K562 (cell line): ENCODE measurements around the gene PSMC3IP. TPM values are rescaled to one million over a fixed set of nuclear protein-coding genes. Genes with fewer than 3 reads are reported as not detected.
A peak's percentile ranks its signal among the peaks of the same experiment; 100 is the strongest.

Source experiments
- ELF4 ChIP-seq: fragments of 450-650 bp; formaldehyde crosslinking; IDR thresholded peaks from 2 replicates; pipeline ENCODE4 v1.4.0; 2022; ENCODE audit warnings: missing genetic modification characterization
- ESRRB ChIP-seq: fragments of 250-450 bp; sonication (Bioruptor Pico); IDR thresholded peaks from 2 replicates; pipeline ENCODE4 v1.5.0; 2020; ENCODE audit warnings: mild to moderate bottlenecking, moderate library complexity, borderline replicate concordance
- ETS2 ChIP-seq: IDR thresholded peaks from 2 replicates; pipeline ENCODE4 v1.6.1; 2016; ENCODE audit warnings: borderline replicate concordance, missing genetic modification characterization, mild to moderate bottlenecking, moderate library complexity, missing compliant biosample characterization; ENCODE audit not compliant: poor library complexity, severe bottlenecking
- GTF2E2 ChIP-seq: fragments of 200-800 bp; sonication (Bioruptor generic); IDR thresholded peaks from 2 replicates; pipeline ENCODE4 v1.6.1; 2016; ENCODE audit warnings: missing genetic modification characterization, missing compliant biosample characterization
- IRF2 ChIP-seq: sonication (generic); formaldehyde crosslinking; IDR thresholded peaks from 2 replicates; pipeline ENCODE4 v1.8.1; 2022; ENCODE audit warnings: mild to moderate bottlenecking, missing genetic modification reagents
- NRF1 ChIP-seq, 2 experiments: fragments of 450-650 bp; IDR thresholded peaks in 1 of 2; conservative IDR thresholded peaks in 1 of 2; 2 replicates each; pipeline ENCODE4 v1.6.1; 2014; ENCODE audit warnings: mild to moderate bottlenecking in 2 of 2
- PRMT5 ChIP-seq: sonication (generic); formaldehyde crosslinking; IDR thresholded peaks from 2 replicates; pipeline ENCODE4 v1.5.0; 2020; ENCODE audit warnings: missing genetic modification reagents
- RFX5 ChIP-seq: IDR thresholded peaks from 2 replicates; pipeline ENCODE4 v1.6.1; 2011; ENCODE audit warnings: low read depth, mild to moderate bottlenecking, improper control_type of control experiment, low read length
- SIN3B ChIP-seq: fragments of 450-650 bp; IDR thresholded peaks from 2 replicates; pipeline ENCODE4 v1.6.1; 2017; ENCODE audit warnings: low read depth, mild to moderate bottlenecking, moderate library complexity
- ZNF146 ChIP-seq: IDR thresholded peaks from one replicate; pipeline ENCODE4 v1.6.1; 2018; ENCODE audit warnings: missing compliant biosample characterization; ENCODE audit not compliant: unreplicated experiment
- ZNF668 ChIP-seq: fragments of 250-450 bp; sonication (Bioruptor Pico); IDR thresholded peaks from 2 replicates; pipeline ENCODE4 v1.8.0; 2022; ENCODE audit warnings: mild to moderate bottlenecking, inconsistent platforms
- polyA plus RNA-seq, 8 experiments: library from polyadenylated mRNA; depleted of rRNA in 4 of 8; stranded (reverse) in 5 of 8; unstranded in 3 of 8; fragments of >200 nt; fragmentation: Nextera tagmentation in 2 of 8; fragmentation: Illumina TruSeq in 1 of 8; extraction: Ambion mirVana in 2 of 8; extraction: Trizol in 1 of 8; gene quantifications; 2 replicates each; pipeline versions ENCODE4 v1.2.1 to v1.2.3, GENCODE V29; 2011 to 2014; ENCODE audit warnings: inconsistent platforms in 1 of 8, missing spikeins in 1 of 8
- total RNA-seq, 7 experiments: library from RNA; depleted of rRNA in 6 of 7; stranded (reverse); fragments of >200 nt in 6 of 7; fragmentation: Illumina TruSeq in 2 of 7; extraction: Trizol in 2 of 7; gene quantifications; 2 replicates each; pipeline versions ENCODE4 v1.2.1 to v1.2.3, GENCODE V29; 2011 to 2021; ENCODE audit warnings: low replicate concordance in 1 of 7
- TF ChIP-seq, protein P1 (sequence below): fragments of 200-400 bp; formaldehyde crosslinking; IDR thresholded peaks from 2 replicates; pipeline ENCODE4 v1.6.1; 2017; ENCODE audit warnings: mild to moderate bottlenecking, low read depth, low read length, moderate library complexity
- TF ChIP-seq, protein P2 (sequence below): fragments of 150-350 bp; conservative IDR thresholded peaks from 2 replicates; pipeline ENCODE4 v1.6.1; 2014; ENCODE audit warnings: low read length
- TF ChIP-seq, protein P3 (sequence below): fragments of 250-450 bp; sonication (Bioruptor Pico); IDR thresholded peaks from 2 replicates; pipeline ENCODE4 v1.5.1; 2021; ENCODE audit warnings: mild to moderate bottlenecking
- TF ChIP-seq, protein P4 (sequence below): sonication (generic); formaldehyde crosslinking; IDR thresholded peaks from 2 replicates; pipeline ENCODE4 v1.8.0; 2022; ENCODE audit warnings: mild to moderate bottlenecking, missing genetic modification reagents
- TF ChIP-seq, protein P5 (sequence below): fragments of 200-800 bp; sonication (Bioruptor generic); IDR thresholded peaks from 2 replicates; pipeline ENCODE4 v1.6.1; 2017; ENCODE audit warnings: missing genetic modification characterization, missing compliant biosample characterization

The PSMC3IP gene
- total and polyA plus RNA-seq, 9 of the 15 experiments (the other 6 are each of a cell fraction or from before 2014, with no cell fraction given), result 13.8 to 65.6 (median 32.8) TPM

DNA sequence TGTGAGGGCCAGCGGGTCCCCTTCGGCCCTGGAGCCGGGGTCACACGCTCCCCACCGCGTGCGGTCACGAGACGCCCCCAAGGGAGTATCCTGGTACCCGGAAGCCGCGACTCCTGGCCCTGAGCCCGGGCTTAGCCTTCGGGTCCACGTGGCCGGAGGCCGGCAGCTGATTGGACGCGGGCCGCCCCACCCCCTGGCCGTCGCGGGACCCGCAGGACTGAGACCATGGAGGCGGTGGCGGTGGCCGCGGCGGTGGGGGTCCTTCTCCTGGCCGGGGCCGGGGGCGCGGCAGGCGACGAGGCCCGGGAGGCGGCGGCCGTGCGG lies 41.5 kb downstream of the PSMC3IP start, which contains the start of gene NAGLU (continued):
- TF ChIP-seq ZNF668 (CRISPR knock-in tag) (no peak), GTF2E2 (tag) (peak; percentile 79; the same call in 1 of the 2 replicates), ESRRB (CRISPR knock-in tag) (no peak), PRMT5 (no peak), ELF4 (CRISPR knock-in tag) (no peak), IRF2 (CRISPR knock-in tag) (no peak), NRF1 (conservative IDR thresholded peaks at IDR 0.05 in 1 of 2, IDR thresholded peaks at IDR 0.05 in 1 of 2) (no peak), RFX5 (no peak), SIN3B (no peak), ETS2 (tag) (no peak), ZNF146 (CRISPR knock-in tag) (no peak)
- TF ChIP-seq, protein P1, sequence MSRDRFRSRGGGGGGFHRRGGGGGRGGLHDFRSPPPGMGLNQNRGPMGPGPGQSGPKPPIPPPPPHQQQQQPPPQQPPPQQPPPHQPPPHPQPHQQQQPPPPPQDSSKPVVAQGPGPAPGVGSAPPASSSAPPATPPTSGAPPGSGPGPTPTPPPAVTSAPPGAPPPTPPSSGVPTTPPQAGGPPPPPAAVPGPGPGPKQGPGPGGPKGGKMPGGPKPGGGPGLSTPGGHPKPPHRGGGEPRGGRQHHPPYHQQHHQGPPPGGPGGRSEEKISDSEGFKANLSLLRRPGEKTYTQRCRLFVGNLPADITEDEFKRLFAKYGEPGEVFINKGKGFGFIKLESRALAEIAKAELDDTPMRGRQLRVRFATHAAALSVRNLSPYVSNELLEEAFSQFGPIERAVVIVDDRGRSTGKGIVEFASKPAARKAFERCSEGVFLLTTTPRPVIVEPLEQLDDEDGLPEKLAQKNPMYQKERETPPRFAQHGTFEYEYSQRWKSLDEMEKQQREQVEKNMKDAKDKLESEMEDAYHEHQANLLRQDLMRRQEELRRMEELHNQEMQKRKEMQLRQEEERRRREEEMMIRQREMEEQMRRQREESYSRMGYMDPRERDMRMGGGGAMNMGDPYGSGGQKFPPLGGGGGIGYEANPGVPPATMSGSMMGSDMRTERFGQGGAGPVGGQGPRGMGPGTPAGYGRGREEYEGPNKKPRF, result no peak
- TF ChIP-seq, protein P2, sequence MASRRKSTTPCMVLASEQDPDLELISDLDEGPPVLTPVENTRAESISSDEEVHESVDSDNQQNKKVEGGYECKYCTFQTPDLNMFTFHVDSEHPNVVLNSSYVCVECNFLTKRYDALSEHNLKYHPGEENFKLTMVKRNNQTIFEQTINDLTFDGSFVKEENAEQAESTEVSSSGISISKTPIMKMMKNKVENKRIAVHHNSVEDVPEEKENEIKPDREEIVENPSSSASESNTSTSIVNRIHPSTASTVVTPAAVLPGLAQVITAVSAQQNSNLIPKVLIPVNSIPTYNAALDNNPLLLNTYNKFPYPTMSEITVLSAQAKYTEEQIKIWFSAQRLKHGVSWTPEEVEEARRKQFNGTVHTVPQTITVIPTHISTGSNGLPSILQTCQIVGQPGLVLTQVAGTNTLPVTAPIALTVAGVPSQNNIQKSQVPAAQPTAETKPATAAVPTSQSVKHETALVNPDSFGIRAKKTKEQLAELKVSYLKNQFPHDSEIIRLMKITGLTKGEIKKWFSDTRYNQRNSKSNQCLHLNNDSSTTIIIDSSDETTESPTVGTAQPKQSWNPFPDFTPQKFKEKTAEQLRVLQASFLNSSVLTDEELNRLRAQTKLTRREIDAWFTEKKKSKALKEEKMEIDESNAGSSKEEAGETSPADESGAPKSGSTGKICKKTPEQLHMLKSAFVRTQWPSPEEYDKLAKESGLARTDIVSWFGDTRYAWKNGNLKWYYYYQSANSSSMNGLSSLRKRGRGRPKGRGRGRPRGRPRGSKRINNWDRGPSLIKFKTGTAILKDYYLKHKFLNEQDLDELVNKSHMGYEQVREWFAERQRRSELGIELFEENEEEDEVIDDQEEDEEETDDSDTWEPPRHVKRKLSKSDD, result no peak
- TF ChIP-seq, protein P3, sequence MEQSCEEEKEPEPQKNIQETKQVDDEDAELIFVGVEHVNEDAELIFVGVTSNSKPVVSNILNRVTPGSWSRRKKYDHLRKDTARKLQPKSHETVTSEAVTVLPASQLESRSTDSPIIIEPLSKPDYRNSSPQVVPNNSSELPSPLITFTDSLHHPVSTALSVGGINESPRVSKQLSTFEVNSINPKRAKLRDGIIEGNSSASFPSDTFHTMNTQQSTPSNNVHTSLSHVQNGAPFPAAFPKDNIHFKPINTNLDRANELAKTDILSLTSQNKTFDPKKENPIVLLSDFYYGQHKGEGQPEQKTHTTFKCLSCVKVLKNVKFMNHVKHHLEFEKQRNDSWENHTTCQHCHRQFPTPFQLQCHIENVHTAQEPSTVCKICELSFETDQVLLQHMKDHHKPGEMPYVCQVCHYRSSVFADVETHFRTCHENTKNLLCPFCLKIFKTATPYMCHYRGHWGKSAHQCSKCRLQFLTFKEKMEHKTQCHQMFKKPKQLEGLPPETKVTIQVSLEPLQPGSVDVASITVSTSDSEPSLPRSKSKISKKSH (CRISPR knock-in tag), result no peak
- TF ChIP-seq, protein P4, sequence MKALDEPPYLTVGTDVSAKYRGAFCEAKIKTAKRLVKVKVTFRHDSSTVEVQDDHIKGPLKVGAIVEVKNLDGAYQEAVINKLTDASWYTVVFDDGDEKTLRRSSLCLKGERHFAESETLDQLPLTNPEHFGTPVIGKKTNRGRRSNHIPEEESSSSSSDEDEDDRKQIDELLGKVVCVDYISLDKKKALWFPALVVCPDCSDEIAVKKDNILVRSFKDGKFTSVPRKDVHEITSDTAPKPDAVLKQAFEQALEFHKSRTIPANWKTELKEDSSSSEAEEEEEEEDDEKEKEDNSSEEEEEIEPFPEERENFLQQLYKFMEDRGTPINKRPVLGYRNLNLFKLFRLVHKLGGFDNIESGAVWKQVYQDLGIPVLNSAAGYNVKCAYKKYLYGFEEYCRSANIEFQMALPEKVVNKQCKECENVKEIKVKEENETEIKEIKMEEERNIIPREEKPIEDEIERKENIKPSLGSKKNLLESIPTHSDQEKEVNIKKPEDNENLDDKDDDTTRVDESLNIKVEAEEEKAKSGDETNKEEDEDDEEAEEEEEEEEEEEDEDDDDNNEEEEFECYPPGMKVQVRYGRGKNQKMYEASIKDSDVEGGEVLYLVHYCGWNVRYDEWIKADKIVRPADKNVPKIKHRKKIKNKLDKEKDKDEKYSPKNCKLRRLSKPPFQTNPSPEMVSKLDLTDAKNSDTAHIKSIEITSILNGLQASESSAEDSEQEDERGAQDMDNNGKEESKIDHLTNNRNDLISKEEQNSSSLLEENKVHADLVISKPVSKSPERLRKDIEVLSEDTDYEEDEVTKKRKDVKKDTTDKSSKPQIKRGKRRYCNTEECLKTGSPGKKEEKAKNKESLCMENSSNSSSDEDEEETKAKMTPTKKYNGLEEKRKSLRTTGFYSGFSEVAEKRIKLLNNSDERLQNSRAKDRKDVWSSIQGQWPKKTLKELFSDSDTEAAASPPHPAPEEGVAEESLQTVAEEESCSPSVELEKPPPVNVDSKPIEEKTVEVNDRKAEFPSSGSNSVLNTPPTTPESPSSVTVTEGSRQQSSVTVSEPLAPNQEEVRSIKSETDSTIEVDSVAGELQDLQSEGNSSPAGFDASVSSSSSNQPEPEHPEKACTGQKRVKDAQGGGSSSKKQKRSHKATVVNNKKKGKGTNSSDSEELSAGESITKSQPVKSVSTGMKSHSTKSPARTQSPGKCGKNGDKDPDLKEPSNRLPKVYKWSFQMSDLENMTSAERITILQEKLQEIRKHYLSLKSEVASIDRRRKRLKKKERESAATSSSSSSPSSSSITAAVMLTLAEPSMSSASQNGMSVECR (CRISPR knock-in tag), result no peak
- TF ChIP-seq, protein P5, sequence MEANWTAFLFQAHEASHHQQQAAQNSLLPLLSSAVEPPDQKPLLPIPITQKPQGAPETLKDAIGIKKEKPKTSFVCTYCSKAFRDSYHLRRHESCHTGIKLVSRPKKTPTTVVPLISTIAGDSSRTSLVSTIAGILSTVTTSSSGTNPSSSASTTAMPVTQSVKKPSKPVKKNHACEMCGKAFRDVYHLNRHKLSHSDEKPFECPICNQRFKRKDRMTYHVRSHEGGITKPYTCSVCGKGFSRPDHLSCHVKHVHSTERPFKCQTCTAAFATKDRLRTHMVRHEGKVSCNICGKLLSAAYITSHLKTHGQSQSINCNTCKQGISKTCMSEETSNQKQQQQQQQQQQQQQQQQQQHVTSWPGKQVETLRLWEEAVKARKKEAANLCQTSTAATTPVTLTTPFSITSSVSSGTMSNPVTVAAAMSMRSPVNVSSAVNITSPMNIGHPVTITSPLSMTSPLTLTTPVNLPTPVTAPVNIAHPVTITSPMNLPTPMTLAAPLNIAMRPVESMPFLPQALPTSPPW (CRISPR knock-in tag), result peak; percentile 56
